GM12801 (cell line): ENCODE data around the gene ARHGAP6.

Source experiments
- CTCF ChIP-seq: IDR thresholded peaks from one replicate; pipeline ENCODE4 v1.5.1; 2011; ENCODE audit warnings: control low read depth; ENCODE audit not compliant: insufficient read length; ENCODE audit errors: extremely low read depth

The ARHGAP6 gene

GRCh38 chrX:11566173-11566572, 99.5 kb downstream of the ARHGAP6 start:
- TF ChIP-seq CTCF = no peak

GRCh38 chrX:11564546-11564945, 101.2 kb downstream of the ARHGAP6 start:
- no peak for TF ChIP-seq CTCF

- TF ChIP-seq CTCF = no peak
Observed at GRCh38 chrX:11562570-11562969, 103.2 kb downstream of the ARHGAP6 start.

GRCh38 chrX:11558972-11559371, 106.7 kb downstream of the ARHGAP6 start:
- no peak for TF ChIP-seq CTCF

GRCh38 chrX:11557120-11557519, 108.6 kb downstream of the ARHGAP6 start:
- no peak for TF ChIP-seq CTCF

GRCh38 chrX:11555759-11556158, 110.0 kb downstream of the ARHGAP6 start:
- TF ChIP-seq CTCF = no peak

- no peak for TF ChIP-seq CTCF
Observed at GRCh38 chrX:11553594-11553993, 112.1 kb downstream of the ARHGAP6 start.

- TF ChIP-seq CTCF = no peak
Observed at GRCh38 chrX:11551151-11551550, 114.6 kb downstream of the ARHGAP6 start.
